Spinal cord (tissue), 10 donors: ENCODE measurements around the gene OR5M3. TPM values are rescaled to one million over a fixed set of nuclear protein-coding genes. Genes with fewer than 3 reads are reported as not detected.
A peak's percentile ranks its signal among the peaks of the same experiment; 100 is the strongest.

Experiments
- DNase-seq, 6 donors: peaks; one replicate each; pipeline versions ENCODE4 v3.0.0 to v3.0.0-alpha.2; 2013 to 2015; ENCODE audit warnings: low spot score in 6 of 6, low read depth in 4 of 6
- H3K27ac ChIP-seq: one replicate; pipeline ENCODE4 v1.5.1; 2013; ENCODE audit warnings: low read depth, low read length, control low read depth
- H3K27me3 ChIP-seq: one replicate; pipeline ENCODE4 v1.6.1; 2013; ENCODE audit warnings: low read length; ENCODE audit not compliant: control insufficient read depth, insufficient read depth
- H3K36me3 ChIP-seq: one replicate; pipeline ENCODE4 v1.6.1; 2013; ENCODE audit warnings: low read length; ENCODE audit not compliant: control insufficient read depth, insufficient read depth
- H3K4me1 ChIP-seq: one replicate; pipeline ENCODE4 v1.6.1; 2013; ENCODE audit warnings: low read length; ENCODE audit not compliant: control insufficient read depth, insufficient read depth
- H3K4me3 ChIP-seq: one replicate; pipeline ENCODE4 v1.5.1; 2013; ENCODE audit warnings: low read depth, low read length, control low read depth
- H3K9me3 ChIP-seq: one replicate; pipeline ENCODE4 v1.6.1; 2013; ENCODE audit warnings: low read length; ENCODE audit not compliant: control insufficient read depth, insufficient read depth
- WGBS: methylation state at CpG from one replicate; pipeline ENCODE4 v1.1.5; 2013; ENCODE audit warnings: missing lambda C conversion rate; ENCODE audit not compliant: insufficient coverage; 5-methylcytosine and 5-hydroxymethylcytosine counted together
- polyA plus RNA-seq, 2 donors: library from polyadenylated mRNA; unstranded; fragments of 120-200 nt; gene quantifications; one replicate each; pipeline ENCODE4 v1.2.1, GENCODE V29; 2013; ENCODE audit not compliant: insufficient read length in 2 of 2
- total RNA-seq, 2 donors: library from RNA; depleted of rRNA in 1 of 2; stranded (reverse); fragments of 120-200 nt in 1 of 2; fragments of >200 nt in 1 of 2; gene quantifications; one replicate each; pipeline versions ENCODE4 v1.2.3 to v1.2.4, GENCODE V29; 2013 to 2014
- donor health status: healthy.

The OR5M3 gene
- total and polyA plus RNA-seq, 4 donors: not detected

GRCh38 chr11:56453521-56453920, 19.6 kb downstream of the OR5M3 start:
- H3K27me3 ChIP-seq: no peaks in the 10 kb centered on the region
- H3K27ac ChIP-seq: no peak overlapping the region
- no peaks in the 10 kb centered on the region for H3K36me3 ChIP-seq
- H3K4me1 ChIP-seq: no peaks in the 10 kb centered on the region
- 56% methylated on average over 2 of the region's 4 CpGs for WGBS
- DNase-seq: peak in 1 of 6 donors; percentile 67
- H3K4me3 ChIP-seq: no peak overlapping the region
- H3K9me3 ChIP-seq: peaks cover 1% of the 10 kb centered on the region

Other genes with a start within 250 kb of the OR5M3 start
- not detected for gene OR5T2, start 239.1 kb downstream of the OR5M3 start, total RNA-seq
- not detected for gene OR5T2, start 239.1 kb downstream of the OR5M3 start, polyA plus RNA-seq
- not detected for gene OR5T3, start 221.1 kb downstream of the OR5M3 start, total RNA-seq
- not detected for gene OR5T3, start 221.1 kb downstream of the OR5M3 start, polyA plus RNA-seq
- gene OR5T1, start 199.2 kb downstream of the OR5M3 start, total RNA-seq: not detected
- not detected for gene OR5T1, start 199.2 kb downstream of the OR5M3 start, polyA plus RNA-seq
- not detected for gene OR8H1, start 181.1 kb downstream of the OR5M3 start, total RNA-seq
- gene OR8H1, start 181.1 kb downstream of the OR5M3 start, polyA plus RNA-seq: not detected
- gene OR8K3, start 158.2 kb downstream of the OR5M3 start, total RNA-seq: not detected
- not detected for gene OR8K3, start 158.2 kb downstream of the OR5M3 start, polyA plus RNA-seq
- not detected for gene OR8K1, start 127.3 kb downstream of the OR5M3 start, total RNA-seq
- not detected for gene OR8K1, start 127.3 kb downstream of the OR5M3 start, polyA plus RNA-seq
- not detected for gene OR8J1, start 119.1 kb downstream of the OR5M3 start, total RNA-seq
- not detected for gene OR8J1, start 119.1 kb downstream of the OR5M3 start, polyA plus RNA-seq
- not detected for gene OR8U1, start 97.7 kb downstream of the OR5M3 start, total RNA-seq
- not detected for gene OR8U1, start 97.7 kb downstream of the OR5M3 start, polyA plus RNA-seq
- gene OR5AL1, start 60.7 kb downstream of the OR5M3 start, total RNA-seq: not detected
- not detected for gene OR5AL1, start 60.7 kb downstream of the OR5M3 start, polyA plus RNA-seq
- not detected for gene OR5M8, start 18.0 kb upstream of the OR5M3 start, total RNA-seq
- gene OR5M8, start 18.0 kb upstream of the OR5M3 start, polyA plus RNA-seq: not detected
- gene OR5M11, start 69.9 kb upstream of the OR5M3 start, total RNA-seq: not detected
- not detected for gene OR5M11, start 69.9 kb upstream of the OR5M3 start, polyA plus RNA-seq
- not detected for gene OR5M10, start 104.4 kb upstream of the OR5M3 start, total RNA-seq
- gene OR5M10, start 104.4 kb upstream of the OR5M3 start, polyA plus RNA-seq: not detected
- not detected for gene OR5M1, start 141.5 kb upstream of the OR5M3 start, total RNA-seq
- gene OR5M1, start 141.5 kb upstream of the OR5M3 start, polyA plus RNA-seq: not detected
- not detected for gene OR5AP2, start 169.1 kb upstream of the OR5M3 start, total RNA-seq
- not detected for gene OR5AP2, start 169.1 kb upstream of the OR5M3 start, polyA plus RNA-seq
- not detected for gene OR5AR1, start 190.3 kb upstream of the OR5M3 start, total RNA-seq
- not detected for gene OR5AR1, start 190.3 kb upstream of the OR5M3 start, polyA plus RNA-seq
- not detected for gene OR9G1, start 225.7 kb upstream of the OR5M3 start, total RNA-seq
- gene OR9G1, start 225.7 kb upstream of the OR5M3 start, polyA plus RNA-seq: not detected